Measurements from ENCODE around the gene AKNAD1.

Gene AKNAD1

DNA sequence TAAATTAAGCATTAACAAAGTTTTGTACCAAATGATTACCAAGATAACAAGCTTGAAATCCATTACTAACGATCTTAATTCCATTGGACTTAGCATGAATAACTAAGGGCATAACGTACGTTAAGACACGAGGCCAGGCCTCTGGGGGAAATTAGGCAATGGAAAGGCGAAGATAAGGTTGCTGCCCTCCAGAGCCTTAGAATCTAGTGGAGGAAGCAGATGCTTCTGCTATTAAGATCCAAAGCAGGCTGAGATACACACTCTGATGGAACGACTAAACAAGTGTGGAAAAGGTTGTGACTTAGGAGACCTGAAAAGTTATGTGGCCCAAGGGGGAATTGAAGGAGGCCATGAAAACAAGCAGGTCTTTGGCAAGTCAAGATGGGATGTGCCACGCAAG is 6.0 kb downstream of the AKNAD1 start:
- Histone ChIP-seq H3K4me1 (ENCODE audit: control insufficient read depth, insufficient read depth, low read length) (peaks cover 4% of the 10 kb centered on the region), H3K9ac (ENCODE audit: low read length in 2 of 2) (no peak overlapping the region), H3K36me3 (ENCODE audit: control insufficient read depth in 2 of 2, insufficient read depth in 2 of 2, low read length in 2 of 2) (no peaks in the 10 kb centered on the region), H3K27ac (ENCODE audit: low read length) (no peak overlapping the region), H3K27me3 (ENCODE audit: control insufficient read depth in 1 of 2, insufficient read depth in 2 of 2, low read length in 2 of 2) (no peaks in the 10 kb centered on the region), H3K4me3 (ENCODE audit: low read length in 2 of 2) (no peak overlapping the region), H3K9me3 (ENCODE audit: control insufficient read depth in 2 of 2, low read length in 2 of 2) (no peaks in the 10 kb centered on the region)

DNA sequence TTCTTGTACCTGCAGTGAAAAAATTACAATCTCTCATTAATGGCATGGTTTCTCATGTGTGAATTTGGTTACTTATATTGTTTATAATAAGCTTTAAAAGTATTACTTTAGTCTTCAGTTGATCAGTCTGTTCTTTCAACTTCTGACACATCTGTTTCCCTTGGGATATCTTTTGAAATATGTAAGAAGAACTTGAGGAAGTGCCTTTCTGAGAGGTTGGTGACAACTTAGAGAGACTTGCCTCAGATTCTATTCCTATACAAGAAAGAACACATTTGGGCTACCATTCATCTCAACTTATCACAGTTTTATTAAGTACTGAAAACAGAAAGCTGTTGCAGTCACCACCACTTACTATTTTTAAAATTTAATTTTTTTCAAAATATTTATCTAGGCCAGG is 8.1 kb downstream of the AKNAD1 start:
- Histone ChIP-seq H3K4me1 (ENCODE audit: control insufficient read depth, insufficient read depth, low read length) (peaks cover 6% of the 10 kb centered on the region), H3K4me3 (ENCODE audit: low read length in 2 of 2) (no peak overlapping the region), H3K27ac (ENCODE audit: low read length) (no peak overlapping the region), H3K9me3 (ENCODE audit: control insufficient read depth in 2 of 2, low read length in 2 of 2) (no peaks in the 10 kb centered on the region), H3K27me3 (ENCODE audit: control insufficient read depth in 1 of 2, insufficient read depth in 2 of 2, low read length in 2 of 2) (no peaks in the 10 kb centered on the region), H3K36me3 (ENCODE audit: control insufficient read depth in 2 of 2, insufficient read depth in 2 of 2, low read length in 2 of 2) (no peaks in the 10 kb centered on the region), H3K9ac (ENCODE audit: low read length in 2 of 2) (no peak overlapping the region)

DNA sequence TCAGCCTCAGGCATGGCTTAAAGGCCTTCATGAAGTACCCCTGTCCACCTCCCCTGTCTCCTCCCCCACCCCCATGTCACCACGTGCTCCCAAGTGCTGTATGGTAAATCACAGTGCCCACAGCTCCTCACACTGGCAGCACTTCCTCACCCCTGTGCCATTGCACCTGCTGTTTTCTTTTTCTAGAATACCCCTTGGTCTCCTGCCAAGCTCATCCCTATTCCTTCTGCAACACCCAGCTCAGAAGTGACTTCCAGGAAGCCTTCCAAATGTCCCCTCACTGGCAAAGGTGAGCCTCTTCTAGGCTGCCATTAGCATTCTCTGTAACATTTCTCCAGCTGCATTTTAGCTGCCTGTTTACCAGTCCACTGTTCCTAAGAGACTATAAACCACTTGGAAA is 9.4 kb downstream of the AKNAD1 start:
- peaks cover 19% of the 10 kb centered on the region for H3K4me1 ChIP-seq (ENCODE audit: control insufficient read depth, insufficient read depth, low read length)
- H3K27me3 ChIP-seq (ENCODE audit: control insufficient read depth in 1 of 2, insufficient read depth in 2 of 2, low read length in 2 of 2), result no peaks in the 10 kb centered on the region

DNA sequence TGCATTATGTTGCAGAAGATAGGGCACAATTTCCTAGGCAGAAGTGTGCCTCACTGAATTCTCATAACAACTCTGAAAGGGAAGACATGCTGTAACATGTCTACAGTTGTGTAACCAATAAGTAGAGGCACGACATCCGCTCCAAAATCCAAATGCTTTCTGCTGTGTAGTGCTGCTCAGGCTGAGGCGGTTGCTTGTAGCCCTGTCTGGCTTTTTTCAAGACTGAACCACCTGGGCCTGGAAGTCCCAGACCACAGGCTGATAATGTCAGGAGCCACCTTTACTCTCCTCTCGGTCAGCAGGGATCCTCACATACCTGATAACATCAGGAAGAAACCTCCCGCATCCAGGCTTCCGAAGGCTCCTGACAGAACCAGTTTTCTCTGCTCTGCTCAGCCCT is 10.9 kb downstream of the AKNAD1 start:
- Histone ChIP-seq H3K27me3 (ENCODE audit: control insufficient read depth in 1 of 2, insufficient read depth in 2 of 2, low read length in 2 of 2) (no peaks in the 10 kb centered on the region), H3K27ac (ENCODE audit: low read length) (no peak overlapping the region), H3K9me3 (ENCODE audit: control insufficient read depth in 2 of 2, low read length in 2 of 2) (no peaks in the 10 kb centered on the region), H3K4me1 (ENCODE audit: control insufficient read depth, insufficient read depth, low read length) (peaks cover 24% of the 10 kb centered on the region), H3K9ac (ENCODE audit: low read length in 2 of 2) (no peak overlapping the region), H3K4me3 (ENCODE audit: low read length in 2 of 2) (no peak overlapping the region), H3K36me3 (ENCODE audit: control insufficient read depth in 2 of 2, insufficient read depth in 2 of 2, low read length in 2 of 2) (no peaks in the 10 kb centered on the region)

More for the DNA sequence above, 9.4 kb downstream of the AKNAD1 start:
- H3K4me3 ChIP-seq (ENCODE audit: low read length in 2 of 2), result no peak overlapping the region
- H3K9ac ChIP-seq (ENCODE audit: low read length in 2 of 2), result no peak overlapping the region
- H3K36me3 ChIP-seq (ENCODE audit: control insufficient read depth in 2 of 2, insufficient read depth in 2 of 2, low read length in 2 of 2), result no peaks in the 10 kb centered on the region
- no peak overlapping the region for H3K27ac ChIP-seq (ENCODE audit: low read length)
- H3K9me3 ChIP-seq (ENCODE audit: control insufficient read depth in 2 of 2, low read length in 2 of 2), result no peaks in the 10 kb centered on the region

DNA sequence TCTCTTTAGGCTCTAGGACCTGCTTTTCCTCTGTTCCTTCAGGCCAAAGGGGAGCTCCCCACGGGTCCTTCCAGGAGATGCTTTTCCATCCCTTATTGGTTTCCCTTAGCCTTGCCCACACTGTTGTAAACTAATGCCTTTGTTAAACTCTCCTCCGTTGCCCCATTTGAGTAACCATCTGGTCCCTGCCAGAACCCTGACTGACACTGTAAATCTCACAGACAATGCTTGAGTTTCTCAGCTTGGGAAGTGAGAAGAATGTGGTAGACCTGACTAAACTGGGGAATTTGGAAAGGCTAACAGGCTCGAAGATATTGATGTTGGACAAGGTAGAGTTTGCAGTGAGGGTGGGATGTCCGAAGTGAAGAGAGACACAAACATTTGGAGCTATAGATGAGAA is 11.4 kb downstream of the AKNAD1 start:
- H3K36me3 ChIP-seq (ENCODE audit: control insufficient read depth in 2 of 2, insufficient read depth in 2 of 2, low read length in 2 of 2), result no peaks in the 10 kb centered on the region
- H3K9ac ChIP-seq (ENCODE audit: low read length in 2 of 2), result no peak overlapping the region
- peaks cover 24% of the 10 kb centered on the region for H3K4me1 ChIP-seq (ENCODE audit: control insufficient read depth, insufficient read depth, low read length)
- H3K9me3 ChIP-seq (ENCODE audit: control insufficient read depth in 2 of 2, low read length in 2 of 2), result no peaks in the 10 kb centered on the region
- H3K27ac ChIP-seq (ENCODE audit: low read length), result no peak overlapping the region
- H3K4me3 ChIP-seq (ENCODE audit: low read length in 2 of 2), result no peak overlapping the region
- H3K27me3 ChIP-seq (ENCODE audit: control insufficient read depth in 1 of 2, insufficient read depth in 2 of 2, low read length in 2 of 2), result no peaks in the 10 kb centered on the region

DNA sequence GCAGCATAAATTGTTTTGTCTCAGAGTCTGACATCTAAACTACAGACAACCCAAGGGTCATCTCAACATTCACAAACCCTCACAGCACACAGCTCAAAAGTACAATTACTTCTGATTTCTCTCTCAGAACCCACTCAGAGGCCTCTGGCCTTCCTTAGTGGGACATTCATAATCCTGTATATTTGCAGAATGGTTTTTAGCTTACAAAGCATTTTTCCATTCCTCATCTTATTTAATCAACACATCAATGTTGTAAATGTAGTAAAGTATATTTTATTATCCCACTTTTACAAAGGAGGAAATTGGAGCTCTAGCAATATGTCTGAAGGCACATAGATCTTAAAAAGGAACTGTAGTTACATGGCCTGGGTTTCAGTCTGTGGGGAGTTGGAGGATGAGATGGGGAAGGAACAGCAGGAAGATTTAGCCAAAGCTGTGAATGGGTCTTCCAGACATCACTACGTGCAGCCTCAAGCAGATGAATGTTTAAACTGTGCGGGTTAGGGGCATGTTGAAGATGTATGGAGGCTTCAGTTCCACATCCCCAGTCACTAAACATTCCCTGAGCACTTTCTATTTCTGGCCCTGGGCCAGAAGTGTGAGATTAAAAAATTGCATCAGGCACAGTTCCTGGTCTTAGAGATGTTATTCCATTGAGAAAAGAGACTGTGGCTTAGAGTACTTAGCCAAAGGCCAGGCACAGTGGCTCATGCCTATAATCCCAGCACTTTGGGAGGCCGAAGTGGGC is 13.3 kb downstream of the AKNAD1 start:
- Histone ChIP-seq H3K27ac (ENCODE audit: low read length) (peak overlapping the region; percentile 77), H3K4me3 (ENCODE audit: low read length in 2 of 2) (peak overlapping the region in 1 of 2 donors; percentile 8), H3K9ac (ENCODE audit: low read length in 2 of 2) (no peak overlapping the region), H3K9me3 (ENCODE audit: control insufficient read depth in 2 of 2, low read length in 2 of 2) (no peaks in the 10 kb centered on the region), H3K27me3 (ENCODE audit: control insufficient read depth in 1 of 2, insufficient read depth in 2 of 2, low read length in 2 of 2) (no peaks in the 10 kb centered on the region), H3K4me1 (ENCODE audit: control insufficient read depth, insufficient read depth, low read length) (peaks cover 24% of the 10 kb centered on the region), H3K36me3 (ENCODE audit: control insufficient read depth in 2 of 2, insufficient read depth in 2 of 2, low read length in 2 of 2) (no peaks in the 10 kb centered on the region)

DNA sequence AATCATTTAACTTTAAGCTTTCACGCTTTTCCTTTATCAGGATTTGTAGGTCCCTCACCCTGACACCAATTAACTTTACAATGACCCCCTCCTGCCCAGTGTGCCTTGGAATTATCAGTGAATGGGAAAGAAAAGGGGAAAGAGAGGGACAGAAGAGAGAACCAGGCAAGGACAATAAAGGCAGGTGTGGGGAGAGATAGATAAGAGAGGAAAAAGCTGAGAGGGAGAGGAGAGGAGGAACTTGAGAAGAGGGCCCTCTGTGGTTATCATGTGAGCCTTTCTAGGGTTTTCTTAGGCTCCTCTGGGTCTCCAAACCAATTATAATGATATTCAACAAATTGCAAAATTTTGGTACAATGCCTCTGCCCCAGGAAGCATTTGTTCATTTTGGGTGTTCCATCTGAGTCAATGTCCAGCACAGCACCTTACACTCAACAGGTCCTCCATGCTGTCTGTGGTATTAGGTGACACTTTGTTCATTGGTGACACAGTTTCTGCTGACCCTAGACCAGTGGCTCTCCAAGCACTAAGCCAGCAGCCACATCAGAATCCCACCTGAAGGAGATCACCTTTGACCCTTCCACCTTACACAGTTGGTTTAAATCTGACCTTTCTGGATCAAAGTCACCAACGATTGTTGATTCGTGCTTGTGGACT is 14.2 kb downstream of the AKNAD1 start:
- Histone ChIP-seq H3K4me3 (ENCODE audit: low read length in 2 of 2) (no peak overlapping the region), H3K4me1 (ENCODE audit: control insufficient read depth, insufficient read depth, low read length) (peaks cover 24% of the 10 kb centered on the region), H3K36me3 (ENCODE audit: control insufficient read depth in 2 of 2, insufficient read depth in 2 of 2, low read length in 2 of 2) (no peaks in the 10 kb centered on the region), H3K27me3 (ENCODE audit: control insufficient read depth in 1 of 2, insufficient read depth in 2 of 2, low read length in 2 of 2) (no peaks in the 10 kb centered on the region), H3K9ac (ENCODE audit: low read length in 2 of 2) (no peak overlapping the region), H3K9me3 (ENCODE audit: control insufficient read depth in 2 of 2, low read length in 2 of 2) (no peaks in the 10 kb centered on the region), H3K27ac (ENCODE audit: low read length) (peak overlapping the region; percentile 77)

DNA sequence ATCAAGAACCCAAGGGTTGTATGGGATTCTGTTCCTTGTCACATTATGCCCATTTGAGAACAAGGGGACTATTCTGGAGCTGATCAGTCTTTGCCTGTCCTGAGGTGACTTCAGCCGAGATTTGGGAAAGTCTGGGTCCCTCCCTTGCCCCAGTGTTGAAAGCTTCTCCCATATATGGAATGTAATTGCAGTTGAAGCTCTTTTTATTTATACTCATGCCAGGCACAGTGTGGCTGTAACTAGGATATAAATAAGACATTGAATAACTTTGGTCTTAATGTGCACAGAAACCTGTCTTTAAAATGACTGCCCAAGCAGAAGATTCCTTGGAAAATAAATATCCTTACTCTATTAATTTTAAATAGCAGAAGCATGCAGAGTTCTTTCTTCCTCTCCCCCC is 15.2 kb downstream of the AKNAD1 start:
- H3K27ac ChIP-seq (ENCODE audit: low read length), result peak overlapping the region; percentile 77
- no peaks in the 10 kb centered on the region for H3K36me3 ChIP-seq (ENCODE audit: control insufficient read depth in 2 of 2, insufficient read depth in 2 of 2, low read length in 2 of 2)
- H3K4me1 ChIP-seq (ENCODE audit: control insufficient read depth, insufficient read depth, low read length), result peaks cover 24% of the 10 kb centered on the region
- H3K9ac ChIP-seq (ENCODE audit: low read length in 2 of 2), result no peak overlapping the region
- no peak overlapping the region for H3K4me3 ChIP-seq (ENCODE audit: low read length in 2 of 2)
- H3K9me3 ChIP-seq (ENCODE audit: control insufficient read depth in 2 of 2, low read length in 2 of 2), result no peaks in the 10 kb centered on the region
- no peaks in the 10 kb centered on the region for H3K27me3 ChIP-seq (ENCODE audit: control insufficient read depth in 1 of 2, insufficient read depth in 2 of 2, low read length in 2 of 2)

DNA sequence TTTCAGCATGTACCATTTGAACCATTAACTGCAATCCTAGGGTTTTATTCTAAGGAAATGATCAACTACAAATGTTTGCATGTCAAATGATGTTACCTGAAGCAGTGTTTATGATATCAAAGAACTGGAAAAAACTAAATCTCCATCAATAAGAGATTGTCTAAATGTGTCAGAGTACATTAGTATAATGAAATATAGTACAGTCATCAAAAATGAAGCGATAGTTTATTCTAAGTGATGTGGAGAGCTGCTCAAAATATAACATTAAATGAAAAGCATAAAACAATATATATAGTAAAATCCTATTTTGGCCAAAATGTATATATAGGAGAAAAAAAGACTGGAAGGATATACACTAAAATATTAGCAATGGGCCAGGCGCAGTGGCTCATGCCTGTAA is 24.0 kb downstream of the AKNAD1 start:
- H3K4me3 ChIP-seq (ENCODE audit: low read length in 2 of 2), result no peak overlapping the region
- no peak overlapping the region for H3K27ac ChIP-seq (ENCODE audit: low read length)
- no peak overlapping the region for H3K9ac ChIP-seq (ENCODE audit: low read length in 2 of 2)

DNA sequence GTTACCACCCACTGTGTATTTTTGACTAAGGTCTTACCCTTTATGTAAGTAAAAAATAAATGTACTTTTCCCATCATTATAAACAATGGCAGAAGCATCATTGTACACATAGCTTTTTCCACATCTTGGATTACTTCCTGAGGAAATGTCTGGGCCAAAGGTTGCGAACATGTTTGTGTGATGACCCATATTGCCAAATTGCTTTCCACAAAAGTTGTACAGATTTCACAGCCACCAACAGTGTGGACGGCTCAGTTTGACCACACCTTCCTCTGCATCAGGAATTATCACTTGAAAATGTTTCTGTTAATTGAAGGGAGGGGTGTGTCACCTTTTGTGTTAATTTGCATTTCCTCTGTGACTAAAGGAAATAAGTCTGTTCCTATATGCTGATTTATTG is 25.7 kb downstream of the AKNAD1 start:
- H3K4me3 ChIP-seq (ENCODE audit: low read length in 2 of 2), result peak overlapping the region; percentile 5 to 29
- H3K36me3 ChIP-seq (ENCODE audit: control insufficient read depth in 2 of 2, insufficient read depth in 2 of 2, low read length in 2 of 2), result no peaks in the 10 kb centered on the region
- H3K9ac ChIP-seq (ENCODE audit: low read length in 2 of 2), result peak overlapping the region; percentile 55 to 69
- peaks cover 24% of the 10 kb centered on the region for H3K4me1 ChIP-seq (ENCODE audit: control insufficient read depth, insufficient read depth, low read length)
- H3K9me3 ChIP-seq (ENCODE audit: control insufficient read depth in 2 of 2, low read length in 2 of 2), result no peaks in the 10 kb centered on the region
- H3K27ac ChIP-seq (ENCODE audit: low read length), result peak overlapping the region; percentile 88
- no peaks in the 10 kb centered on the region for H3K27me3 ChIP-seq (ENCODE audit: control insufficient read depth in 1 of 2, insufficient read depth in 2 of 2, low read length in 2 of 2)

More for the DNA sequence above, 24.0 kb downstream of the AKNAD1 start:
- peaks cover 21% of the 10 kb centered on the region for H3K4me1 ChIP-seq (ENCODE audit: control insufficient read depth, insufficient read depth, low read length)
- H3K36me3 ChIP-seq (ENCODE audit: control insufficient read depth in 2 of 2, insufficient read depth in 2 of 2, low read length in 2 of 2), result no peaks in the 10 kb centered on the region
- H3K9me3 ChIP-seq (ENCODE audit: control insufficient read depth in 2 of 2, low read length in 2 of 2), result no peaks in the 10 kb centered on the region
- no peaks in the 10 kb centered on the region for H3K27me3 ChIP-seq (ENCODE audit: control insufficient read depth in 1 of 2, insufficient read depth in 2 of 2, low read length in 2 of 2)

All from stomach smooth muscle (tissue), 2 donors.